ENCODE data around the gene VTCN1.

- TF ChIP-seq POLR2A (IDR thresholded peaks at IDR 0.05; ENCODE audit: low read depth) (no peak), CTCF (IDR thresholded peaks at IDR 0.05) (no peak)
Measured at GRCh38 chr1:117189726-117190125, 21.0 kb downstream of the VTCN1 start.
